SU-DHL-6 (cell line): ENCODE results near the gene BOLA3.
A peak's percentile ranks its signal among the peaks of the same experiment; 100 is the strongest.

Source experiments
- H2AFZ ChIP-seq: fragments of 200-600 bp; sonication (generic); 2 replicates; pipeline ENCODE4 v1.6.1; 2014; ENCODE audit warnings: low read depth, mild to moderate bottlenecking, moderate library complexity, mixed read lengths, antibody characterized with exemption, low read length; ENCODE audit not compliant: severe bottlenecking
- H3F3A ChIP-seq: fragments of 200-600 bp; shearing (Covaris generic); 2 replicates; pipeline ENCODE4 v1.6.0; 2016; ENCODE audit warnings: antibody characterized with exemption, mild to moderate bottlenecking; ENCODE audit not compliant: insufficient read depth
- H3K27ac ChIP-seq: fragments of 200-600 bp; sonication (generic); 2 replicates; pipeline ENCODE4 v1.5.1; 2016; ENCODE audit warnings: low read depth, mild to moderate bottlenecking, low read length, moderate library complexity, mixed read lengths
- H3K27me3 ChIP-seq: fragments of 200-600 bp; sonication (generic), shearing (Covaris generic); 2 replicates; pipeline ENCODE4 v1.6.0; 2014; ENCODE audit warnings: mild to moderate bottlenecking, low read length
- H3K36me3 ChIP-seq: fragments of 200-600 bp; sonication (generic); 2 replicates; pipeline ENCODE4 v1.6.1; 2014; ENCODE audit warnings: mild to moderate bottlenecking, low read length, mixed read lengths
- H3K4me2 ChIP-seq: fragments of 300-600, 200-600 bp; shearing (Covaris generic), sonication (generic); 2 replicates; pipeline ENCODE4 v1.6.0; 2014; ENCODE audit warnings: low read length, low read depth, mild to moderate bottlenecking; ENCODE audit not compliant: poor library complexity, severe bottlenecking
- H3K4me3 ChIP-seq: fragments of 200-600 bp; sonication (generic); 2 replicates; pipeline ENCODE4 v1.5.1; 2014; ENCODE audit warnings: antibody characterized with exemption, low read length, mild to moderate bottlenecking, mixed read lengths; ENCODE audit not compliant: insufficient read depth, poor library complexity, severe bottlenecking
- H3K79me2 ChIP-seq: fragments of 200-600 bp; sonication (generic); 2 replicates; pipeline ENCODE4 v1.6.1; 2014; ENCODE audit warnings: mild to moderate bottlenecking, low read length, moderate library complexity; ENCODE audit not compliant: insufficient read depth
- H3K9ac ChIP-seq: fragments of 200-600 bp; sonication (generic); 2 replicates; pipeline ENCODE4 v1.7.0; 2014; ENCODE audit warnings: mild to moderate bottlenecking, low read length
- H3K9me2 ChIP-seq: fragments of 200-600 bp; sonication (generic); replicated peaks from 2 replicates; pipeline ENCODE4 v1.6.1; 2014; ENCODE audit warnings: low read length; ENCODE audit not compliant: insufficient read depth
- H3K9me3 ChIP-seq: fragments of 200-600 bp; sonication (generic); 2 replicates; pipeline ENCODE4 v1.6.1; 2014; ENCODE audit warnings: low read length, mixed read lengths; ENCODE audit not compliant: insufficient read depth
- H4K20me1 ChIP-seq: fragments of 200-600 bp; sonication (generic); 2 replicates; pipeline ENCODE4 v1.6.1; 2014; ENCODE audit warnings: low read depth, mild to moderate bottlenecking, antibody characterized with exemption, low read length, moderate library complexity, mixed read lengths
- EZH2phosphoT487 ChIP-seq: fragments of 200-600 bp; sonication (generic), shearing (Covaris generic); conservative IDR thresholded peaks from 2 replicates; pipeline ENCODE4 v1.6.1; 2018; ENCODE audit warnings: mild to moderate bottlenecking, antibody characterized with exemption, low read length, moderate library complexity, mixed read lengths
- TF ChIP-seq, protein P1 (sequence below): fragments of 200-600 bp; sonication (generic); IDR thresholded peaks from one replicate; pipeline ENCODE4 v1.5.1; 2017; ENCODE audit warnings: antibody characterized with exemption, mild to moderate bottlenecking, low read length, moderate library complexity; ENCODE audit not compliant: insufficient read depth, poor library complexity, severe bottlenecking

The BOLA3 gene

DNA sequence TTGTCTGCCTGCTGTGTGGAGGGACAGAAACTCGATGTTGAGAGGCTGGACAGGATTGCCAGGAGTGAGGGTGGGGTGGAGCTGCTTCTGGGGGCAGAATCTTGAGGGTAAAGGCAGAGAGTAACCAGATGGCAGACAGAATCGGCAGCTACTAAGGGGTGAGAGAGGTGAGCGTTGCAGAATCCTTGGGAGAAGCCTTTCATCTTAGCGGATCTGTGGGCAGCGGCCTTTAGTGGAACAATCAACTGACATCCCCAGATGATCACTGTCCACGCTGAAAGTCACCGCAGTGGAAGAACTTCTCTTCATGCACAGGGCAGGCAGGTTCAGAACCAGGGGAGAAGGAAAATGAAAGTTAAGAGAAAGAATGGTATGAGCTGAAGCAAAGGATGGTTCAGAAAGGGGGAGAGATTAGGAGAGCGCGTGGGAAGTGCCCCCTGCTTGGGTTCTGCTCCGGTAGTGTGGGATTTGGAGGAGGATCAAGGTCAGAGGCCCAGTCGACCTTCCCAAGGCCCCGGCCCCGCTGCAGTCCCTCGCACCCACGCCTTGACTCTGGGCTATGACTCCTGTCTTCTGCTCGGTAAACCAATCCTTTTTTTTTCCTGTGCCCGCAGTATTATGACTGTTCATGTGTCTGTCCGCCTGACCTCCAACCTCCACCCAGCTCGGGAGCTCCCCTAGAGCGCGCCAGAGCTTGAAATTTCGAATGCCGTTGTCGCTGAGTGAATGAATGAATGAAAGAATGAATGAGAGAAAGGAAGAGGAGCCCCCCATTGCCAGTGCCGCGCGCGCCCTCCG, 584 bp downstream of the BOLA3 start:
- peaks cover 33% of the 10 kb centered on the region for H3F3A ChIP-seq
- no peaks in the 10 kb centered on the region for H3K27me3 ChIP-seq
- peak overlapping the region; percentile 72 for H3K4me2 ChIP-seq
- H2AFZ ChIP-seq = peak overlapping the region; percentile 78
- H3K9ac ChIP-seq = peak overlapping the region; percentile 78
- no peaks in the 10 kb centered on the region for H3K9me3 ChIP-seq
- TF ChIP-seq, protein P1, sequence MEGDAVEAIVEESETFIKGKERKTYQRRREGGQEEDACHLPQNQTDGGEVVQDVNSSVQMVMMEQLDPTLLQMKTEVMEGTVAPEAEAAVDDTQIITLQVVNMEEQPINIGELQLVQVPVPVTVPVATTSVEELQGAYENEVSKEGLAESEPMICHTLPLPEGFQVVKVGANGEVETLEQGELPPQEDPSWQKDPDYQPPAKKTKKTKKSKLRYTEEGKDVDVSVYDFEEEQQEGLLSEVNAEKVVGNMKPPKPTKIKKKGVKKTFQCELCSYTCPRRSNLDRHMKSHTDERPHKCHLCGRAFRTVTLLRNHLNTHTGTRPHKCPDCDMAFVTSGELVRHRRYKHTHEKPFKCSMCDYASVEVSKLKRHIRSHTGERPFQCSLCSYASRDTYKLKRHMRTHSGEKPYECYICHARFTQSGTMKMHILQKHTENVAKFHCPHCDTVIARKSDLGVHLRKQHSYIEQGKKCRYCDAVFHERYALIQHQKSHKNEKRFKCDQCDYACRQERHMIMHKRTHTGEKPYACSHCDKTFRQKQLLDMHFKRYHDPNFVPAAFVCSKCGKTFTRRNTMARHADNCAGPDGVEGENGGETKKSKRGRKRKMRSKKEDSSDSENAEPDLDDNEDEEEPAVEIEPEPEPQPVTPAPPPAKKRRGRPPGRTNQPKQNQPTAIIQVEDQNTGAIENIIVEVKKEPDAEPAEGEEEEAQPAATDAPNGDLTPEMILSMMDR = no peak
- TF ChIP-seq EZH2phosphoT487 = no peak
- peak overlapping the region; percentile 75 for H3K4me3 ChIP-seq
- H4K20me1 ChIP-seq = no peaks in the 10 kb centered on the region
- no peak overlapping the region for H3K27ac ChIP-seq
- no peaks in the 10 kb centered on the region for H3K36me3 ChIP-seq
- H3K9me2 ChIP-seq = no peaks in the 10 kb centered on the region
- H3K79me2 ChIP-seq = peaks cover 9% of the 10 kb centered on the region

DNA sequence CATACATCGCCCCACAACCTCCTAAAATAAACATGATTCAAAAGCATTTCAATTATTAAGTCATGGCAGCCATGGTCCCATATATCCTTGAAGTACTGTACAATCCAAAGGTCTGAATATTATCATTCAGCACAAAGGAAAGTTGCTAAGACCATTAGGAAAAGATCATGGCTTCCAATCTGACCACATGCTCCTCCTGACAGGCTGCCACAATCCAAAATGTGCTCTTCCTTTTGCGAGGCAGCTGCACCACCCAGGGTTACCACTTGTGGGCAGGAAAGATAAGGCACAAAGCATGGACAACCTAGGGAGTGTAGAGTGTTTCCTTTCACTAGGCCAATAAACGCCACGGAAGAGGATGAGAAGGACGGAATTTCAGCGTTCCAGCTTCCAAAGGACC, 5.4 kb downstream of the BOLA3 start:
- H3K36me3 ChIP-seq = no peaks in the 10 kb centered on the region
- no peak overlapping the region for H3K4me3 ChIP-seq
- H2AFZ ChIP-seq = no peak overlapping the region
- H3K27me3 ChIP-seq = no peaks in the 10 kb centered on the region
- TF ChIP-seq, protein P1 = no peak
- TF ChIP-seq EZH2phosphoT487 = no peak
- no peaks in the 10 kb centered on the region for H3F3A ChIP-seq
- H3K9me2 ChIP-seq = no peaks in the 10 kb centered on the region
- H3K9ac ChIP-seq = no peak overlapping the region
- H3K9me3 ChIP-seq = no peaks in the 10 kb centered on the region
- no peak overlapping the region for H3K27ac ChIP-seq
- H3K4me2 ChIP-seq = no peak overlapping the region
- no peaks in the 10 kb centered on the region for H4K20me1 ChIP-seq
- H3K79me2 ChIP-seq = peaks cover 9% of the 10 kb centered on the region

DNA sequence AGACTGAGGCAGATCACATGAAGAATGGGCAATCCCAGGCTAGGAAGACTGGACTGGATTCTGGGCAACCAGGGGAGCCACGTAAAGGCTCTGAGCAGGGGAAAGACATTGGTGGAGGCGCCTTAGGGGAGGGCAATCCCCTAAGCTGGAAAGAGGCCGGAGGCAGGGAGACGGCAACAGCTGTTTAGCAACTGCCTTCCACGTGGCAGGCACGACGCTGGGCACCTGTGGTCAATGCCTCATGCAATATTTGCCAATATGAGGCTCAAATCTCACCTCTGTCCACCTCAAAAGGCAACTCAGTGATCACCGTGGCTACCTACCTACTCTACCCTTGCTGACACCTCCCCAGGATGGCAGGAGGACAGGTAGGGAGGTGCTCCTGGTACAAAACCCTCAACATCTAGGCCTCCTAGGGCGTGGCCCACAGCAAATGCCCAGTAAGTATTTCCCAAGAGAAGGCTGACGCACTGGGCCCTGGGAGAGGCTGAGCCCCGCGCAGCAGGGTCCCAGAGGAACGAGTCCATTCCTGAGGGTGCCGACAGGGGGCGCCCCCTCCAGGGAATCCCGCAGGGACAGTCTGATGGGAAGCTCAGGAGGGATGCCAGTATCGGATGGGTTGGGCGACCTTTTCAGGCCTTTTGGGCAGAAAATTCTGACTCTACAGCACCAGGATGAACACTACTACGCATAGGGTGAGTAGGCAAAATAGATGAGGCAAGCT, 8.9 kb downstream of the BOLA3 start:
- Histone ChIP-seq H3K4me3 (no peak overlapping the region), H2AFZ (no peak overlapping the region), H3K9ac (no peak overlapping the region), H3K27ac (no peak overlapping the region), H4K20me1 (no peaks in the 10 kb centered on the region), H3K9me2 (no peaks in the 10 kb centered on the region), H3K4me2 (no peak overlapping the region), H3F3A (no peaks in the 10 kb centered on the region), H3K27me3 (no peaks in the 10 kb centered on the region), H3K79me2 (no peaks in the 10 kb centered on the region), H3K36me3 (no peaks in the 10 kb centered on the region), H3K9me3 (no peaks in the 10 kb centered on the region)
- TF ChIP-seq EZH2phosphoT487 = no peak
- TF ChIP-seq, protein P1 = no peak
